DOHH2 (cell line): ENCODE data around the gene CHI3L2.

Experiments used
- H3F3A ChIP-seq: fragments of 200-600 bp; sonication (generic), shearing (Covaris generic); 2 replicates; pipeline ENCODE4 v1.6.0; 2016; ENCODE audit warnings: antibody characterized with exemption, mild to moderate bottlenecking; ENCODE audit not compliant: control insufficient read depth, insufficient read depth
- H3K27ac ChIP-seq: fragments of 200-600 bp; sonication (generic); 2 replicates; pipeline ENCODE4 v1.5.1; 2014; ENCODE audit warnings: low read depth, mild to moderate bottlenecking, low read length, moderate library complexity
- H3K27me3 ChIP-seq: fragments of 200-600 bp; sonication (generic); 2 replicates; pipeline ENCODE4 v1.6.1; 2014; ENCODE audit warnings: mild to moderate bottlenecking, low read length, mixed read lengths; ENCODE audit not compliant: control insufficient read depth
- H3K36me3 ChIP-seq: fragments of 200-600 bp; sonication (generic); 2 replicates; pipeline ENCODE4 v1.6.1; 2014; ENCODE audit warnings: mild to moderate bottlenecking, low read length, moderate library complexity, mixed read lengths; ENCODE audit not compliant: control insufficient read depth
- H3K4me1 ChIP-seq: fragments of 200-600 bp; sonication (generic); 2 replicates; pipeline ENCODE4 v1.6.1; 2014; ENCODE audit warnings: mild to moderate bottlenecking, low read length, mixed read lengths; ENCODE audit not compliant: control insufficient read depth
- H3K4me2 ChIP-seq: fragments of 200-600 bp; sonication (generic); 2 replicates; pipeline ENCODE4 v1.6.0; 2014; ENCODE audit warnings: mild to moderate bottlenecking, low read length, moderate library complexity
- H3K4me3 ChIP-seq: fragments of 200-600 bp; sonication (generic); 2 replicates; pipeline ENCODE4 v1.5.1; 2014; ENCODE audit warnings: mild to moderate bottlenecking, low read length, mixed read lengths
- H3K79me2 ChIP-seq: fragments of 200-600 bp; sonication (generic); 2 replicates; pipeline ENCODE4 v1.6.1; 2014; ENCODE audit warnings: mild to moderate bottlenecking, low read length, mixed read lengths; ENCODE audit not compliant: control insufficient read depth
- H3K9me2 ChIP-seq: fragments of 200-600 bp; sonication (generic); replicated peaks from 2 replicates; pipeline ENCODE4 v1.6.1; 2014; ENCODE audit warnings: mild to moderate bottlenecking, low read length, mixed read lengths; ENCODE audit not compliant: control insufficient read depth
- H3K9me3 ChIP-seq: fragments of 200-600 bp; sonication (generic); 2 replicates; pipeline ENCODE4 v1.6.1; 2014; ENCODE audit warnings: antibody characterized with exemption, low read length, mixed read lengths; ENCODE audit not compliant: control insufficient read depth, insufficient read depth
- H4K20me1 ChIP-seq: fragments of 200-600 bp; sonication (generic); 2 replicates; pipeline ENCODE4 v1.6.0; 2014; ENCODE audit warnings: low read depth, mild to moderate bottlenecking, antibody characterized with exemption, low read length, moderate library complexity; ENCODE audit not compliant: control insufficient read depth, insufficient read depth
- CTCF ChIP-seq: fragments of 200-600 bp; sonication (generic); IDR thresholded peaks from one replicate; pipeline ENCODE4 v1.5.1; 2014; ENCODE audit warnings: antibody characterized with exemption, mild to moderate bottlenecking, low read depth, low read length; ENCODE audit not compliant: poor library complexity, severe bottlenecking
- EZH2phosphoT487 ChIP-seq: fragments of 200-600 bp; sonication (generic); IDR thresholded peaks from 2 replicates; pipeline ENCODE4 v1.6.1; 2017; ENCODE audit warnings: borderline replicate concordance, mild to moderate bottlenecking, antibody characterized with exemption, low read length, moderate library complexity, mixed read lengths

The CHI3L2 gene

GRCh38 chr1:111286912-111287311, 59.4 kb downstream of the CHI3L2 start:
- Histone ChIP-seq H3K9me2 (no peaks in the 10 kb centered on the region), H3K4me3 (no peak overlapping the region), H3K4me2 (no peak overlapping the region), H3K27ac (no peak overlapping the region), H3K79me2 (no peaks in the 10 kb centered on the region), H4K20me1 (no peaks in the 10 kb centered on the region), H3F3A (no peaks in the 10 kb centered on the region), H3K9me3 (no peaks in the 10 kb centered on the region), H3K36me3 (no peaks in the 10 kb centered on the region), H3K4me1 (no peaks in the 10 kb centered on the region), H3K27me3 (peaks cover 3% of the 10 kb centered on the region)
- TF ChIP-seq CTCF: no peak
- no peak for TF ChIP-seq EZH2phosphoT487

- peaks cover 3% of the 10 kb centered on the region for H3K27me3 ChIP-seq
- H3K27ac ChIP-seq: no peak overlapping the region
- H3K4me3 ChIP-seq: no peak overlapping the region
- H3K9me2 ChIP-seq: no peaks in the 10 kb centered on the region
- no peak overlapping the region for H3K4me2 ChIP-seq
- H3K79me2 ChIP-seq: no peaks in the 10 kb centered on the region
- TF ChIP-seq EZH2phosphoT487 (no peak), CTCF (no peak)
- H3K4me1 ChIP-seq: no peaks in the 10 kb centered on the region
- no peaks in the 10 kb centered on the region for H3K9me3 ChIP-seq
- no peaks in the 10 kb centered on the region for H3K36me3 ChIP-seq
- no peaks in the 10 kb centered on the region for H4K20me1 ChIP-seq
- H3F3A ChIP-seq: no peaks in the 10 kb centered on the region
These were observed 61.9 kb downstream of the CHI3L2 start for GRCh38 chr1:111289371-111289770.

GRCh38 chr1:111290104-111290503, 62.6 kb downstream of the CHI3L2 start:
- no peaks in the 10 kb centered on the region for H3K4me1 ChIP-seq
- H4K20me1 ChIP-seq: no peaks in the 10 kb centered on the region
- H3K9me2 ChIP-seq: no peaks in the 10 kb centered on the region
- H3K4me2 ChIP-seq: no peak overlapping the region
- H3K36me3 ChIP-seq: no peaks in the 10 kb centered on the region
- peaks cover 3% of the 10 kb centered on the region for H3K27me3 ChIP-seq
- H3F3A ChIP-seq: no peaks in the 10 kb centered on the region
- no peak overlapping the region for H3K4me3 ChIP-seq
- no peak overlapping the region for H3K27ac ChIP-seq
- no peaks in the 10 kb centered on the region for H3K79me2 ChIP-seq
- TF ChIP-seq CTCF (no peak), EZH2phosphoT487 (no peak)
- no peaks in the 10 kb centered on the region for H3K9me3 ChIP-seq

GRCh38 chr1:111290630-111291029, 63.1 kb downstream of the CHI3L2 start, which contains the start of gene CHIA:
CHIA (plus strand) TSS chr1:111290851; CDS start chr1:111310468, 19,617 bp downstream.
- Histone ChIP-seq H3K4me2 (no peak within 1 kb of the TSS), H3K36me3 (no peaks in the 10 kb centered on the region), H3K9me2 (no peaks in the 10 kb centered on the region), H3K4me3 (no peak within 1 kb of the TSS), H3K9me3 (no peaks in the 10 kb centered on the region), H3F3A (no peaks in the 10 kb centered on the region), H4K20me1 (no peaks in the 10 kb centered on the region), H3K27me3 (peaks cover 3% of the 10 kb centered on the region), H3K4me1 (no peaks in the 10 kb centered on the region), H3K79me2 (no peaks in the 10 kb centered on the region), H3K27ac (no peak within 1 kb of the TSS)
- TF ChIP-seq CTCF: no peak
- TF ChIP-seq EZH2phosphoT487: no peak
